Measurements from ENCODE around the gene DOK3.

Gene DOK3

GRCh38 chr5:177490992-177491391 lies 18.6 kb downstream of the DOK3 start:
- H3K9me2 ChIP-seq (replicated peaks; ENCODE audit: low read depth, low read length), result no peaks in the 10 kb centered on the region
- H3F3A ChIP-seq (ENCODE audit: low read depth), result no peaks in the 10 kb centered on the region
- peaks cover 28% of the 10 kb centered on the region; the same call in 1 of the 2 replicates for H3K79me2 ChIP-seq (ENCODE audit: insufficient read depth, low read length)
- H3K36me3 ChIP-seq (ENCODE audit: insufficient read depth, low read length), result peaks cover 4% of the 10 kb centered on the region; the same call in 1 of the 2 replicates
- H3K27me3 ChIP-seq (ENCODE audit: insufficient read depth, low read length, poor library complexity, severe bottlenecking), result no peaks in the 10 kb centered on the region
- H3K9me3 ChIP-seq (ENCODE audit: insufficient read depth, low read depth, low read length), result no peaks in the 10 kb centered on the region
- H3K9ac ChIP-seq (ENCODE audit: low read depth, low read length, poor library complexity, severe bottlenecking), result no peak overlapping the region
- TF ChIP-seq EZH2phosphoT487 (IDR thresholded peaks at IDR 0.05; ENCODE audit: borderline replicate concordance) (no peak), CTCF (conservative IDR thresholded peaks at IDR 0.05; ENCODE audit: low read length) (no peak)
- H2AFZ ChIP-seq (ENCODE audit: low read length), result no peak overlapping the region
- H3K4me1 ChIP-seq (ENCODE audit: insufficient read depth, low read length, poor library complexity, severe bottlenecking), result peaks cover 5% of the 10 kb centered on the region
- no peak overlapping the region for H3K4me3 ChIP-seq (ENCODE audit: low read length, poor library complexity, severe bottlenecking)
- peaks cover 13% of the 10 kb centered on the region for H4K20me1 ChIP-seq (ENCODE audit: insufficient read depth, low read length, poor library complexity, severe bottlenecking)
- no peak overlapping the region for H3K4me2 ChIP-seq (ENCODE audit: low read depth, low read length, poor library complexity, severe bottlenecking)

- Histone ChIP-seq H3K4me2 (ENCODE audit: low read depth, low read length, poor library complexity, severe bottlenecking) (no peak overlapping the region), H3K9me2 (replicated peaks; ENCODE audit: low read depth, low read length) (no peaks in the 10 kb centered on the region), H4K20me1 (ENCODE audit: insufficient read depth, low read length, poor library complexity, severe bottlenecking) (peaks cover 9% of the 10 kb centered on the region), H3K4me3 (ENCODE audit: low read length, poor library complexity, severe bottlenecking) (no peak overlapping the region), H3K36me3 (ENCODE audit: insufficient read depth, low read length) (peaks cover 4% of the 10 kb centered on the region; the same call in 1 of the 2 replicates), H3K9ac (ENCODE audit: low read depth, low read length, poor library complexity, severe bottlenecking) (no peak overlapping the region), H2AFZ (ENCODE audit: low read length) (no peak overlapping the region), H3K9me3 (ENCODE audit: insufficient read depth, low read depth, low read length) (no peaks in the 10 kb centered on the region), H3K79me2 (ENCODE audit: insufficient read depth, low read length) (peaks cover 24% of the 10 kb centered on the region; the same call in 1 of the 2 replicates), H3F3A (ENCODE audit: low read depth) (no peaks in the 10 kb centered on the region), H3K4me1 (ENCODE audit: insufficient read depth, low read length, poor library complexity, severe bottlenecking) (peaks cover 5% of the 10 kb centered on the region), H3K27me3 (ENCODE audit: insufficient read depth, low read length, poor library complexity, severe bottlenecking) (no peaks in the 10 kb centered on the region)
- TF ChIP-seq CTCF (conservative IDR thresholded peaks at IDR 0.05; ENCODE audit: low read length) (no peak), EZH2phosphoT487 (IDR thresholded peaks at IDR 0.05; ENCODE audit: borderline replicate concordance) (no peak)
Observed at GRCh38 chr5:177490311-177490991, 19.2 kb downstream of the DOK3 start.

- peaks cover 12% of the 10 kb centered on the region; the same call in 1 of the 2 replicates for H3K79me2 ChIP-seq (ENCODE audit: insufficient read depth, low read length)
- no peaks in the 10 kb centered on the region for H3K9me2 ChIP-seq (replicated peaks; ENCODE audit: low read depth, low read length)
- TF ChIP-seq CTCF (conservative IDR thresholded peaks at IDR 0.05; ENCODE audit: low read length) (no peak), EZH2phosphoT487 (IDR thresholded peaks at IDR 0.05; ENCODE audit: borderline replicate concordance) (no peak)
- no peaks in the 10 kb centered on the region for H3K4me1 ChIP-seq (ENCODE audit: insufficient read depth, low read length, poor library complexity, severe bottlenecking)
- peaks cover 4% of the 10 kb centered on the region; the same call in 1 of the 2 replicates for H3K36me3 ChIP-seq (ENCODE audit: insufficient read depth, low read length)
- H3K4me2 ChIP-seq (ENCODE audit: low read depth, low read length, poor library complexity, severe bottlenecking), result no peak overlapping the region
- H3K9me3 ChIP-seq (ENCODE audit: insufficient read depth, low read depth, low read length), result no peaks in the 10 kb centered on the region
- H3K4me3 ChIP-seq (ENCODE audit: low read length, poor library complexity, severe bottlenecking), result no peak overlapping the region
- no peak overlapping the region for H3K9ac ChIP-seq (ENCODE audit: low read depth, low read length, poor library complexity, severe bottlenecking)
- no peak overlapping the region for H2AFZ ChIP-seq (ENCODE audit: low read length)
- no peaks in the 10 kb centered on the region for H3K27me3 ChIP-seq (ENCODE audit: insufficient read depth, low read length, poor library complexity, severe bottlenecking)
- peaks cover 4% of the 10 kb centered on the region for H4K20me1 ChIP-seq (ENCODE audit: insufficient read depth, low read length, poor library complexity, severe bottlenecking)
- no peaks in the 10 kb centered on the region for H3F3A ChIP-seq (ENCODE audit: low read depth)
Observed at GRCh38 chr5:177489119-177489716, 20.4 kb downstream of the DOK3 start.
